Subcutaneous abdominal adipose tissue (tissue), 5 donors: ENCODE results near the gene SLC22A1.
"Not testable (repeated sequence)": the region's sequence is repeated elsewhere in the genome, so short reads cannot be mapped to it uniquely, and the experiment has no call there.

ENCODE experiments used
- H3K27ac ChIP-seq: one replicate; pipeline ENCODE4 v1.7.0; 2013; ENCODE audit warnings: low read depth, mild to moderate bottlenecking, inconsistent platforms, low read length, moderate library complexity
- H3K27me3 ChIP-seq, 5 donors: one replicate each; pipeline ENCODE4 v1.7.0; 2013; ENCODE audit warnings: low read length in 5 of 5, inconsistent platforms in 1 of 5; ENCODE audit not compliant: control insufficient read depth in 5 of 5, insufficient read depth in 4 of 5
- H3K36me3 ChIP-seq, 5 donors: one replicate each; pipeline ENCODE4 v1.7.0; 2013; ENCODE audit warnings: low read length in 5 of 5; ENCODE audit not compliant: control insufficient read depth in 5 of 5, insufficient read depth in 5 of 5
- H3K4me1 ChIP-seq, 5 donors: one replicate each; pipeline ENCODE4 v1.7.0; 2013; ENCODE audit warnings: low read length in 5 of 5, mild to moderate bottlenecking in 3 of 5, moderate library complexity in 1 of 5; ENCODE audit not compliant: control insufficient read depth in 5 of 5, insufficient read depth in 5 of 5
- H3K4me3 ChIP-seq, 5 donors: one replicate each; pipeline ENCODE4 v1.7.0; 2013; ENCODE audit warnings: low read length in 5 of 5, low read depth in 1 of 5
- H3K9ac ChIP-seq, 5 donors: one replicate each; pipeline ENCODE4 v1.7.0; 2013; ENCODE audit warnings: low read length in 5 of 5, mild to moderate bottlenecking in 4 of 5, moderate library complexity in 3 of 5
- H3K9me3 ChIP-seq, 5 donors: one replicate each; pipeline ENCODE4 v1.7.0; 2013; ENCODE audit warnings: low read length in 5 of 5; ENCODE audit not compliant: control insufficient read depth in 5 of 5
- donor health status: healthy.
- donor health status: healthy.
- donor health status: healthy.
- donor health status: healthy.
- donor health status: healthy.

Gene SLC22A1

DNA sequence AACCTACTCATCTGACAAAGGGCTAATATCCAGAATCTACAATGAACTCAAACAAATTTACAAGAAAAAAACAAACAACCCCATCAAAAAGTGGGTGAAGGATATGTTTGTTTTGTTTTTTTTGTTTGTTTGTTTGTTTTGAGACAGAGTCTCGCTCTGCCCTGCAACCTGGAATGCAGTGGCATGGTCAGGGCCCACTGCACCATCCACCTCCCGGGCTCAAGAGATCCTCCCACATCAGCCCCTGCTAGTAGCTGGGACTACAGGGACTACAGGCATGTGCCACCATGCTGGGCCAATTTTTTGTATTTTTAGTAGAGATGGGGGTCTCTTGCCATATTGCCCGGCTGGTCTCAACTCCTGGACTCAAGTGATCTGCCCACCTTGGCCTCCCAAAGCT, 44.3 kb downstream of the SLC22A1 start:
- H3K4me1 ChIP-seq, H3K9ac ChIP-seq, H3K27me3 ChIP-seq, H3K4me3 ChIP-seq, H3K36me3 ChIP-seq, H3K27ac ChIP-seq, H3K9me3 ChIP-seq: not testable (repeated sequence)

- no peak overlapping the region for H3K4me3 ChIP-seq
- no peaks in the 10 kb centered on the region for H3K4me1 ChIP-seq
- no peaks in the 10 kb centered on the region for H3K36me3 ChIP-seq
- no peaks in the 10 kb centered on the region for H3K9me3 ChIP-seq
- H3K27me3 ChIP-seq: peaks cover 0 to 3% (median 0%) of the 10 kb centered on the region in 5 donors
- no peak overlapping the region for H3K9ac ChIP-seq
- no peak overlapping the region for H3K27ac ChIP-seq
Measured at GRCh38 chr6:160167604-160168399, 46.2 kb downstream of the SLC22A1 start.

DNA sequence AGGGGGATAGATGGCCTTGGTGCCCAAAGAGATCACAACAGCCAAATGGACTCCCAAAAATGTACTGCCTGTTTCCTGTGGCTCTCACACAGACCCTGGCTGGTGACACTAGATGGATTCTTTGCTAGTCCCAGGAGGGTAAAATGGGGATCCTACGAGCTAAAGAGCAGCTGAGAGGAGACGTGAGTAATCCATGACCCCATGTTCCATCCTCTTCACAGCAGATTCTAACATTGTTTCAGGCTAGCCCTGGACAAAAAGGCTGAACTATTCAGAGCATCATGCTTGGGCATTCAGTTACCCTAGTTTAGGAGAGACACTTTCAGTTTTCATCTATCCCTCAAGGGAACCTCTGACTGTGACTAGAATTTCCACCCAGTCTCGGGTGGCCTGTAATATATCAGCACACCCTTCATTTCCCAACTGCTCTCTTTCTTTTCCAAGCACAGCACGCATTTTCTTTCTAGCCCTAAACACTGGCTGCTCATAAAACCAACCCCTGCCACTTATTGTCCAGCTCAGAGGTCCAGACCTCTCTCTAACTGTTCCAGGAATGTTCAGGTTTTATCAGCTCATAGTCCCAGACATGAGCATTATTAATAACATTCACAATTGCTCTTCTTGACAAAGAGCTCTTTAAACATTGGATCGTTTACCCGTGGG, 48.5 kb downstream of the SLC22A1 start:
- Histone ChIP-seq H3K9me3 (no peaks in the 10 kb centered on the region), H3K4me1 (no peaks in the 10 kb centered on the region), H3K36me3 (no peaks in the 10 kb centered on the region), H3K4me3 (no peak overlapping the region), H3K9ac (no peak overlapping the region), H3K27ac (no peak overlapping the region), H3K27me3 (peaks cover 0 to 3% (median 0%) of the 10 kb centered on the region in 5 donors)

DNA sequence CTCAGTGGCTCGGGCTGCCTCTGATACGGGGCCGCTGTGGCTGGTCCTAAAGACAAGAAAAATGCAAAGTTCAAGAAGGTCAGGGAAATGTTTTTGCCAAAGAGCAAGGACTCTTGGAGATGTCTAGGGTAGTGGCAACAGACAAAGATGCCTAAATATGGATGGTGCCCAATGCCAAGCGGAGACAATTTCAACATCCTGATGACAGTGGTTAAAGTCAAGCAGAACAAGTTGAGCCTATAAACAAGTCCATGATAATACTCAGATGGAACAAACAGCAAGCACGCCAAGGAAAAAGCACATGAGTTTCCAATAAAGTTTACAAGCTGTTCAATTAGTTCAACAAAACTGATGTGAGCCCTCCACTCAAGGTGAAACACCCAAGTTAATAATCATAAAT, 51.1 kb downstream of the SLC22A1 start:
- Histone ChIP-seq H3K9ac (no peak overlapping the region), H3K4me1 (no peaks in the 10 kb centered on the region), H3K9me3 (no peaks in the 10 kb centered on the region), H3K36me3 (no peaks in the 10 kb centered on the region), H3K4me3 (no peak overlapping the region), H3K27ac (no peak overlapping the region), H3K27me3 (peaks cover 0 to 4% (median 0%) of the 10 kb centered on the region in 5 donors)

DNA sequence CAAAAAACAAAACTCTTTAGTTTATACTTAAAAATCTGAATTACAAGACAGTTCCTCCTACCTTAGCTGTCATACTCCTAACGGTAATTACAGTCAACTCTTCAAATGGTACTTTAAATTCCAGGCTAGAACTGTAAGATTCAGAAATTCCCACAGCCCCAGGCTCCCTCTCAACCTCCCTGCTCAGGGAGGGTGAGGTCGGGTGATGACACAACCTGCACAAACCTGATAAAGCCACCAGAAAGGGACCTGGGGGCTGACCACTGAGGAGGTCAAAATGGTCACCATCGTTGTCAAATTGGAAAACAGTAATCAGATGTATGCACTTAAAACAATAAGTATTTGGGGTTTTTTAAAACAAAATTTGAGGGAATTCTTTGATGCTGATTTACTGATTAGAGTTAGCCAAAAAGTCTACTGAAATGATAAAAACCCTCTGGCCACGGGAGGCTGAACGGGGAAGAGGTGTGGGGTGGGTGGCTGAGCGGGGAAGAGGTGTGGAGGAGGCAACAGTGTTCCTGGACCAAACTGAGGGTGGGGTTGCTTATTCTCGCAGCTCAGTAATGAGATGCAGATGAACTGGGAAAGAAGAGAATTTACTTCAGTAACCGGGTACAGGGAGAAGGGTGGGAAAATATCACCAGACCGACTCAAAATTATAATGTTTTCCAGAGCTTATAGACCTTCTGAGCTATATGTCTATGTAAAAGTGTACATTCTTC, 52.4 kb downstream of the SLC22A1 start:
- Histone ChIP-seq H3K36me3 (no peaks in the 10 kb centered on the region), H3K27me3 (peaks cover 0 to 4% (median 0%) of the 10 kb centered on the region in 5 donors), H3K27ac (no peak overlapping the region)

GRCh38 chr6:160174681-160175080, 53.1 kb downstream of the SLC22A1 start:
- H3K27me3 ChIP-seq: peaks cover 0 to 4% (median 0%) of the 10 kb centered on the region in 5 donors
- H3K27ac ChIP-seq: no peak overlapping the region
- H3K36me3 ChIP-seq: no peaks in the 10 kb centered on the region
- H3K4me1 ChIP-seq: no peaks in the 10 kb centered on the region
- H3K9me3 ChIP-seq: no peaks in the 10 kb centered on the region
- no peak overlapping the region for H3K9ac ChIP-seq
- H3K4me3 ChIP-seq: no peak overlapping the region

More for the DNA sequence above, 52.4 kb downstream of the SLC22A1 start:
- Histone ChIP-seq H3K4me3 (no peak overlapping the region), H3K4me1 (no peaks in the 10 kb centered on the region), H3K9me3 (no peaks in the 10 kb centered on the region), H3K9ac (no peak overlapping the region)

DNA sequence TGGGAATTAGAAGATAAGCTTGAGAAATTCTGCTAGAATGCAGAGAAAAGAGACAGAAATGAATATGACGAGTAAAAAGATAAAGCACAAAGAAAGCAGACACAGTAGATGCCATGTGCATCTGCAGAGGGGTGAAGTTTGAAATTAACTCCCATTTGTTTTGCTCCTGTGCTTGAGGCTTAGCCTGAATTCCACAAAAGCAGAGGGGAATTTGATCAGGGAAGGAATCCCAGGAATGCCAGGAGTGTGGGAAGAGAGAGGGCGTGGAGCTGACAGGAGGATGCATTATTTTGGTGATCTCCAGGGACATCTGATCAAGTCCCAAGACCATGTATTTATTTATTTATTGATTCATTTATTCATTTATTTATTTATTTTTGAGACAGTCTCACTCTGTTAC, 55.6 kb downstream of the SLC22A1 start:
- Histone ChIP-seq H3K27me3 (peaks cover 0 to 4% (median 0%) of the 10 kb centered on the region in 5 donors), H3K27ac (no peak overlapping the region), H3K36me3 (no peaks in the 10 kb centered on the region), H3K9ac (no peak overlapping the region), H3K4me3 (no peak overlapping the region), H3K9me3 (no peaks in the 10 kb centered on the region), H3K4me1 (no peaks in the 10 kb centered on the region)

GRCh38 chr6:160178271-160178670, 56.7 kb downstream of the SLC22A1 start:
- Histone ChIP-seq H3K9me3 (no peaks in the 10 kb centered on the region), H3K4me1 (no peaks in the 10 kb centered on the region), H3K36me3 (no peaks in the 10 kb centered on the region), H3K27me3 (peaks cover 0 to 4% (median 0%) of the 10 kb centered on the region in 5 donors), H3K4me3 (no peak overlapping the region), H3K27ac (no peak overlapping the region), H3K9ac (no peak overlapping the region)

DNA sequence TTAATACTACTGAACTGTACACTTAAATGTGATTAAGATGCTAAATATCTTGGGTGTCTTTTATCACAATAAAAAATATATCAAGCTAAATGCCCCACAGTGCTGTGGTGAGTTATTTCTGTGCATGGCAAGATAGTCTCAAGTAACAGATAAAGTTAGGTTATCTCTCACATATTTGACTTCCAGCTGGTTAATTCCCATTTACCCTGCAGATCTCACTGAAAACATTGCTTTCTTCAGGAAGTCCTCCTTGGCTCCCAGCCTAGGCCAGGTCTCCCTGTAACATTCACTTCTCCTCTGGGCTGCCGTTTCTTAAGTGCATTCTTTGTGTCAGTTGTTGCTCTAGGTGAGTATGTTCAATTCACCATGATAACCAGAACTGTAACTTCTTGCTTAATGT, 59.1 kb downstream of the SLC22A1 start:
- Histone ChIP-seq H3K36me3 (no peaks in the 10 kb centered on the region), H3K4me1 (no peaks in the 10 kb centered on the region), H3K27me3 (peaks cover 0 to 4% (median 0%) of the 10 kb centered on the region in 5 donors), H3K9ac (no peak overlapping the region), H3K4me3 (no peak overlapping the region), H3K9me3 (no peaks in the 10 kb centered on the region), H3K27ac (no peak overlapping the region)

DNA sequence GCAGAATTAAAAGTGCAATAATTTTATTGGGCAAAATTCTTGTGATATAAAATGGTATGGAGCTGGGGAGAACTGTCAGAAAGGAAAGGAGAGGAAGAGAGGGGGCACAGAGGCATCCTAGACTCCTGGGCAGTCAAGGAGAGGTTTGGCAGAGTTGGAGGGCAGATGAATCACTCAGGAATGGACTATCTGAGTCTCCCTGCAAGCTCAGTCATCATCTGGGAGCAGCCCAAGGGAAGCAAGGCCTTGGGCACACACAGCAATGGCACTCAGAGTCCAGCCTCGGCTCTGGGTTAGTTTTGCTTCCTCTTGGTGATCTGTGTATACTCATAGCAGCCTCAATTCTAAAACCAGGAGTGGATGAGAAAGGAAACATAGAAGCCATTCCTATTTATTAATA, 67.2 kb downstream of the SLC22A1 start:
- Histone ChIP-seq H3K36me3 (no peaks in the 10 kb centered on the region), H3K9ac (no peak overlapping the region), H3K27ac (no peak overlapping the region), H3K4me3 (no peak overlapping the region), H3K4me1 (no peaks in the 10 kb centered on the region), H3K27me3 (no peaks in the 10 kb centered on the region), H3K9me3 (peaks cover 3 to 22% (median 6%) of the 10 kb centered on the region in 5 donors)
